HG03135 (cell line): ENCODE results near the gene HOXA7.

Source experiments
- ATAC-seq: cut with Tn5 transposase; IDR thresholded peaks from one replicate; pipeline ENCODE4 v1.9.1; 2021; ENCODE audit warnings: mild to moderate bottlenecking, moderate library complexity; ENCODE audit not compliant: unreplicated experiment

Gene HOXA7

GRCh38 chr7:27182861-27183681 lies 26.6 kb upstream of the HOXA7 start:
- ATAC-seq = no peak

GRCh38 chr7:27182285-27182841 lies 25.9 kb upstream of the HOXA7 start:
- ATAC-seq = no peak

- no peak for ATAC-seq
Observed at GRCh38 chr7:27181795-27182275, 25.4 kb upstream of the HOXA7 start.

GRCh38 chr7:27180431-27181420 lies 24.3 kb upstream of the HOXA7 start:
- no peak for ATAC-seq

GRCh38 chr7:27179503-27180430 lies 23.3 kb upstream of the HOXA7 start:
- ATAC-seq = no peak

GRCh38 chr7:27179030-27179429 lies 22.6 kb upstream of the HOXA7 start:
- no peak for ATAC-seq

- no peak for ATAC-seq
Observed at GRCh38 chr7:27178366-27178765, 21.9 kb upstream of the HOXA7 start.

- ATAC-seq = no peak
Observed at GRCh38 chr7:27177795-27178320, 21.4 kb upstream of the HOXA7 start.

GRCh38 chr7:27176962-27177794 lies 20.7 kb upstream of the HOXA7 start:
- no peak for ATAC-seq

- no peak for ATAC-seq
Observed at GRCh38 chr7:27176524-27176845, 20.0 kb upstream of the HOXA7 start.

GRCh38 chr7:27175626-27176523 lies 19.4 kb upstream of the HOXA7 start:
- no peak for ATAC-seq

GRCh38 chr7:27174874-27175625 lies 18.6 kb upstream of the HOXA7 start:
- no peak for ATAC-seq

GRCh38 chr7:27173956-27174873 lies 17.7 kb upstream of the HOXA7 start, which contains the start of gene HOXA10:
TSS of gene HOXA10 (minus strand) at chr7:27174320. CDS start at chr7:27174306, 14 bp downstream.
- ATAC-seq = no peak

- no peak for ATAC-seq
Observed at GRCh38 chr7:27173511-27173955, 17.1 kb upstream of the HOXA7 start.

GRCh38 chr7:27172823-27173510 lies 16.5 kb upstream of the HOXA7 start:
- no peak for ATAC-seq
